Measurements from ENCODE around the gene TPSB2. TPM values are rescaled to one million over a fixed set of nuclear protein-coding genes. Genes with fewer than 3 reads are reported as not detected.
A peak's percentile ranks its signal among the peaks of the same experiment; 100 is the strongest.
"Not testable (repeated sequence)": the region's sequence is repeated elsewhere in the genome, so short reads cannot be mapped to it uniquely, and the experiment has no call there.

The TPSB2 gene
- total RNA-seq, 1 experiment from 2014 or later: not detected

- DNase-seq (ENCODE audit: low read depth): no peak
These were observed 28.5 kb downstream of the TPSB2 start for GRCh38 chr16:1201444-1201843.

- no peak for DNase-seq (ENCODE audit: low read depth)
These were observed 29.9 kb downstream of the TPSB2 start for GRCh38 chr16:1200014-1200627.

GRCh38 chr16:1199347-1200013, 30.5 kb downstream of the TPSB2 start:
- DNase-seq (ENCODE audit: low read depth): no peak

- not testable (repeated sequence) for DNase-seq (ENCODE audit: low read depth)
These were observed 31.2 kb downstream of the TPSB2 start for GRCh38 chr16:1198671-1199346.

DNA sequence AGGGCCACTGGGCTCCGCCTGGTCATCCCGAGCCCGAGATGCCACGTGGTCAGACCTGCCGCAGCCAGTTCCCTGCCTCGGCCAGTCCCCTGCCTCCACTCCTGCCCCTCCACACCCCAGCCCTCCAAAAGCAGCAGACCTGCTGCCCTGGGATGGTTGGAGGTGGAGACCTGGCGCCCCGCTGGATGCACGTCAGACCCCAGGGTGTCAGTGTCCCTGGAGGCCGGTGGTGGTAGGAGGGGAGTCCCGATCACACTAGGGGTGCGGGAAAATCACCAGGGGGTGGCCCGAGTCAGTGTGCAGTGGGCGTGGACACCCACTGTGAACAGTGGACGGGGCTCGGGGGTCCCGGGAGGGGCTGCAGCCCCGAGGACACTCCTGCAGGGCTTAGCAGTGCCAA, 31.8 kb downstream of the TPSB2 start:
- no peak for DNase-seq (ENCODE audit: low read depth)

DNA sequence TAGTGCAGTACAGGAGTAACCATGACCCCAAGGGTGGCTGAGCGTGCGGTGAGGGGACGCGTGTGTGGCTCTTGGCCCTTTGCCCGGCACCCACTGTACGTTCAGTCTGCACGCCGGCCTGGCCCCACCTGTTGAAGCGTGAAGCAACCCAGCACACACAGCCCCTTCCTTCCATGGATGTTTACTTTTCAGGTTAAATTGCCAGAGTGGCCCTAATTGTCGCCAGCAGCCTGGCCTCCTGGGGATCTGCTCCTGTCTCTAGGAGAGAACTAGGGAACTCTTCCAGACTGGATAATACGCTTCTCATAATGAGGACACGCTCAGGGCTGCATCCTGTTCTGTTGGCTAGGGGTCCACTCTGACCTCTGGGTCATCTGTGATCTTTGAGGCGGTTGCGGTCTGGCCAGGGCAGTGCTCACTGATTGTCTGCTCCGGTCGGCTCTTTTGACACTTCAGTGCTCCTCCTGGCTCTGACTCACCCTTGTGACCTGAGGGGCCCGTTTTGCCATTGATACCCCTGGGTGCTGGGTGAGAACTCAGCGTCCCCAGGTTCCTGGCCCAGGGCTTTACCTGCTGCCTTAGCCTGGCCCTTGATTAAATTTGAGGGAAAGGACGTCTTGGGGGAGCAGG, 32.6 kb downstream of the TPSB2 start:
- no peak for DNase-seq (ENCODE audit: low read depth)

- no peak for DNase-seq (ENCODE audit: low read depth)
These were observed 33.5 kb downstream of the TPSB2 start for GRCh38 chr16:1196494-1196893.

DNA sequence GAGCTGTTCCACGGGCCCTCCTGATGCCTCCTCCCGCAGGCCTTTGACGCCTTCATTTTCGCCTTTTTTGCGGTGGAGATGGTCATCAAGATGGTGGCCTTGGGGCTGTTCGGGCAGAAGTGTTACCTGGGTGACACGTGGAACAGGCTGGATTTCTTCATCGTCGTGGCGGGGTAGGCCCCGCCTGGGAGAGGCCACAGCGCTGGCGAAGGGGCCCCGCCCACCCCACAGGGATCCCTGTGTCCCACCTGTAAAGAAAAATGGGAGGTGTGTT, 34.7 kb downstream of the TPSB2 start:
- DNase-seq (ENCODE audit: low read depth): no peak

DNA sequence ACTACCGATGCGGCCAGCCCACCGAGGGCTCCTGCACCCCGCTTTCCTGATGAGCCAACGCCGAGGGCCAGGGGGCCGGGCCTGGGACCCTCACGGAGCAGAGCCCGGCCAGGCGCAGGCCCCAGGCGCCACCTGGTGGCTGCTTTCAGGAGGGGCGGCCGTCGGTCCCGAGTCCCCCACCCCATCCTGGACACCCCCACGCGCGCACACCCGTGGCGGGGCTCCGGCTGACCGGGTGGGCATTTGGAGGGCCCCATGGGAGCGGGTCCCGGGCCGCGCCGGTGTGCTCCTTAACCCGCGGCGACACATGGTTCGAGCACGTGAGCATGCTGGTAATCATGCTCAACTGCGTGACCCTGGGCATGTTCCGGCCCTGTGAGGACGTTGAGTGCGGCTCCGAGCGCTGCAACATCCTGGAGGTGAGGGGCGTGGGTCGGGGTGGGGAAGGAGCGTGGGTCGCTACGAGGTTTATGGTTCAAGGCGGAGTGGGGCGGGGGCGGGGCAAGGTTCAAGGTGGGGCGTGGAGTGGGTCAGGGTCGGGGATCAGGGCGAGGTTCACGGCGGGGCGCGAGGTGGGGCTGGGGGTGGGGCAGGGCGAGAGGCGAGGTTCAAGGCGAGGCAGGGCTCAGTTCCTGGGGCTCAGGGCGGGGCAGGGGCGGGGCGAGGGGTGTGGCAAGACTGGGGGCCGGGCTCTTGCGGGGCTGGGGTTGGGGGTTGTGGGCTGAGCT, 35.2 kb downstream of the TPSB2 start:
- DNase-seq (ENCODE audit: low read depth): no peak

- DNase-seq (ENCODE audit: low read depth): no peak
These were observed 36.0 kb downstream of the TPSB2 start for GRCh38 chr16:1193825-1194581.

GRCh38 chr16:1193143-1193824, 36.7 kb downstream of the TPSB2 start:
- DNase-seq (ENCODE audit: low read depth): peak; percentile 38

- DNase-seq (ENCODE audit: low read depth): peak; percentile 37
These were observed 37.5 kb downstream of the TPSB2 start for GRCh38 chr16:1192384-1193073.

GRCh38 chr16:1190789-1191188, 39.2 kb downstream of the TPSB2 start:
- DNase-seq (ENCODE audit: low read depth): not testable (repeated sequence)

DNA sequence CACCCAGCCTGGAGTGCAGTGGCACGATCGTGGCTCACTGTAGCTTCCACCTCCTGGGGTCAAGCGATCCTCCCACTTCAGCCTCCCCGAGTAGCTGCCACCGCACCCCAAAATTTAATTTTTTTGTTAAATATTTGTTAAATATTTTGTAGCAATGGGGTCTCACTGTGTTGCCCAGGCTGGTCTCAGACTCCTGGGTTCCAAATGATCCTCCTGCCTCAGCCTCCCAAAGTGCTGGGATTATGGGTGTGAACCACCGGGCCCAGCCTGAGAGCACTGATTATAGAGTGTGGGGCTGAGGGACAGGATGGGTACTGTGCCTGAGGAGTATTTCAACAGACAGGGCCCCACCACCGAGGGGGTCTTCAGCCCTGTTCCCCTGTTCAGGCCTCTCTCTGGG, 40.5 kb downstream of the TPSB2 start:
- no peak for DNase-seq (ENCODE audit: low read depth)

GRCh38 chr16:1188432-1189189, 41.4 kb downstream of the TPSB2 start:
- peak; percentile 49 for DNase-seq (ENCODE audit: low read depth)

- not testable (repeated sequence) for DNase-seq (ENCODE audit: low read depth)
These were observed 44.4 kb downstream of the TPSB2 start for GRCh38 chr16:1185460-1186207.

DNA sequence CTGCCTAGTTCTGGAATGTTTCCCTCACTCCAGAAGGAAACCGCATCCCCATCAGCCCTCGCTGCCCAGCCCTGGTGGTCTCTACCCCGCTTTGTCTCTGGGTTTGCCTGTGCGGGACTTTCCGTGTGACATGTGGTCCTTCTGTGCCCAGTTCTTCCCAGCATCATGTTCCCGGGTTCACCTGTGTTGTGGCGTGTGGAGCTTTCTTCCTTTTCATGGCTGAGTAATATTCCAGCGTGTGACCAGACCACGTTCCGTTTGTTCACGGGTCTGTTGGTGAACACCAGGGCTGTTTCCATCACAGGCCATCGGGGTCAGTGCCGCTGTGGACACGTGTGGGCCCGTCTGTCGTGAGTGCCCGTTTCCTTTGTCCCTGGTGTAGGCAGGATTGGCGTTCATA, 45.0 kb downstream of the TPSB2 start:
- no peak for DNase-seq (ENCODE audit: low read depth)

GRCh38 chr16:1184156-1184868, 45.7 kb downstream of the TPSB2 start:
- DNase-seq (ENCODE audit: low read depth): no peak

All from M059J (cell line).